AG04450 (cell line): ENCODE results near the gene KIF5C. TPM values are rescaled to one million over a fixed set of nuclear protein-coding genes. Genes with fewer than 3 reads are reported as not detected.

Experiments used
- CTCF ChIA-PET: fragments of 300-600, 350-600 bp; formaldehyde crosslinking; extraction: SDS; loops from one replicate; lab custom pipeline; 2022; ENCODE audit warnings: antibody characterized with exemption, inconsistent platforms; lab: Charles Lee
- POLR2A ChIA-PET: fragments of 350-600 bp; formaldehyde crosslinking; extraction: SDS; loops from one replicate; lab custom pipeline; 2021; ENCODE audit warnings: antibody characterized with exemption, inconsistent platforms; lab: Yijun Ruan, JAX
- DNase-seq: peaks from one replicate; pipeline ENCODE4 v3.0.0-alpha.2; 2011; ENCODE audit warnings: low read depth, low spot score
- H3K27ac ChIP-seq: one replicate; pipeline ENCODE4 v1.5.1; 2012; ENCODE audit warnings: low read depth, low read length, control low read depth
- H3K27me3 ChIP-seq: one replicate; pipeline ENCODE4 v1.6.0; 2012; ENCODE audit warnings: low read length; ENCODE audit not compliant: control insufficient read depth, insufficient read depth
- H3K4me3 ChIP-seq: 2 replicates; pipeline ENCODE4 v1.5.1; 2011; ENCODE audit warnings: mild to moderate bottlenecking, low read depth, low read length, control low read depth
- H3K9me3 ChIP-seq: 2 replicates; pipeline ENCODE4 v1.5.1; 2012; ENCODE audit warnings: low read length; ENCODE audit not compliant: control insufficient read depth, insufficient read depth
- polyA plus RNA-seq: library from polyadenylated mRNA; depleted of rRNA; stranded (reverse); fragments of >200 nt; gene quantifications from 2 replicates; pipeline ENCODE4 v1.2.3, GENCODE V29; 2011
- TF ChIP-seq, protein P1 (sequence below): IDR thresholded peaks from 2 replicates; pipeline ENCODE4 v1.5.1; 2011; ENCODE audit warnings: low read depth, low read length, control low read depth, inconsistent platforms

KIF5C gene
- polyA plus RNA-seq, 1 experiment = 0.12 TPM

DNA sequence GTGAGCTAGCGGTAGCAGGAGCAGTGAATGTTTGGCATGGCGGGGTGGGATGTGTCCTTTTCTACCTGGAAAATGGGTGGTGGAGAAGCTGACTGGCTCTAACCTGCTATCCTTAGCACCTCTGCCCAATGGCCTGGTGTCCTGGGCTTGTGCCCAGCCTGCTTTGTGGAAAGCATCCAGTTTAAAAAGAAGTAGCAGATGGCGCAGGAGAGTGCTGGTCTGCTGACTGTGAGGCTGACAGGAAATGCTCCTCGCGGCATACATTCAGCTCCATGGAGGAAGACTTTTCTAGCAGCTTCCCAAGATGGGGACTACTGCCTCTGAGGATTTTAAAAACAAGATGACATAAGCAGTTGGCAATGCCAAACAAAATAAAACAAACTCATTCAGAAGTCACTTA lies 107.3 kb downstream of the KIF5C start:
- ChIA-PET CTCF (interaction anchor here (1.6 kb wide), 1 partner anchor 579 kb away, joined by 4 read pairs; no protein-coding TSS in a partner anchor), POLR2A (no interaction called here)
- no peaks in the 10 kb centered on the region for H3K27me3 ChIP-seq
- no peak overlapping the region for H3K4me3 ChIP-seq
- no peak overlapping the region for H3K27ac ChIP-seq
- TF ChIP-seq, protein P1, sequence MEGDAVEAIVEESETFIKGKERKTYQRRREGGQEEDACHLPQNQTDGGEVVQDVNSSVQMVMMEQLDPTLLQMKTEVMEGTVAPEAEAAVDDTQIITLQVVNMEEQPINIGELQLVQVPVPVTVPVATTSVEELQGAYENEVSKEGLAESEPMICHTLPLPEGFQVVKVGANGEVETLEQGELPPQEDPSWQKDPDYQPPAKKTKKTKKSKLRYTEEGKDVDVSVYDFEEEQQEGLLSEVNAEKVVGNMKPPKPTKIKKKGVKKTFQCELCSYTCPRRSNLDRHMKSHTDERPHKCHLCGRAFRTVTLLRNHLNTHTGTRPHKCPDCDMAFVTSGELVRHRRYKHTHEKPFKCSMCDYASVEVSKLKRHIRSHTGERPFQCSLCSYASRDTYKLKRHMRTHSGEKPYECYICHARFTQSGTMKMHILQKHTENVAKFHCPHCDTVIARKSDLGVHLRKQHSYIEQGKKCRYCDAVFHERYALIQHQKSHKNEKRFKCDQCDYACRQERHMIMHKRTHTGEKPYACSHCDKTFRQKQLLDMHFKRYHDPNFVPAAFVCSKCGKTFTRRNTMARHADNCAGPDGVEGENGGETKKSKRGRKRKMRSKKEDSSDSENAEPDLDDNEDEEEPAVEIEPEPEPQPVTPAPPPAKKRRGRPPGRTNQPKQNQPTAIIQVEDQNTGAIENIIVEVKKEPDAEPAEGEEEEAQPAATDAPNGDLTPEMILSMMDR = no peak
- no peaks in the 10 kb centered on the region for H3K9me3 ChIP-seq
- no peak for DNase-seq

DNA sequence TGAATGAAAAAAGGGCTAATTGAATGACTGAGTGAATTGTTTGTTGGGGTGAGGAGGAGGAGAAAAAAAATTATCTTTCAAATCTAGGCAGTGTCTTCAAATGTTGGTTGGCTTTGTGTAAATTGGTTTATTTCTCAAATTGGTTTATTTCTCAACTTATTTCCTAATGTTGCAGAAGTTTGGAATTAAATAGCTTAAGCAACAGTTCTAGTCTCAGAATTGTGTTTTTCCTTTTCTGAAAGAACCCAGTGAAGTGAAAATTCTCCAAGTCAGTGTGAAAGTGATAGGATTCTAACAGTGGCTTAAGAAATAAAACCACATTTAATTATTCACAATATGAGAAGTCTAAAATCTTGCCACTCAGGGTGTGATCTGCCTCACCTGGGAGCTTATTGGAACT lies 108.9 kb downstream of the KIF5C start:
- no peak for DNase-seq
- no peak overlapping the region for H3K27ac ChIP-seq
- ChIA-PET POLR2A (no interaction called here), CTCF (interaction anchor here (0.7 to 2.0 kb wide), 3 partner anchors 34 to 474 kb away, joined by 3 to 9 read pairs (median 3); no protein-coding TSS in a partner anchor)
- TF ChIP-seq, protein P1 = no peak
- peaks cover 2% of the 10 kb centered on the region for H3K27me3 ChIP-seq
- no peaks in the 10 kb centered on the region for H3K9me3 ChIP-seq
- no peak overlapping the region for H3K4me3 ChIP-seq

DNA sequence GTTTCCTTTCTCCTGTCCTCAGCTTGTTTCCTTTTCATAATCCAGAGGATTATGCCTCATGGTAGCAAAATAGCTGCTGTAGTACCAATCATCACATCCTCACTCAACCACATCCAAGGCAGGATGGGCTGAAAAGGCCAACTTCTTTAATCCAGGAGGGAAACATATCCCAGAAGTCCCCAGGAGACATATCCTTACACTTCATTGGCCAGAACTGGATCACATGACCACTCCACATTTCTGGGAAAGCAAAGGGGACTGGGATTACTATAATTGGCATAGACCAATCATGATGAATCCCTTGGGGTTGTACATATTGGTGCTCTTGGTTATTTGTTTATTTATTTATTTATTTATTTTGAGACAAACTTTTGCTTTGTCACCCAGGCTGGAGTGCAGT lies 109.4 kb downstream of the KIF5C start:
- TF ChIP-seq, protein P1 = no peak
- DNase-seq = no peak
- H3K27me3 ChIP-seq = peaks cover 2% of the 10 kb centered on the region
- CTCF ChIA-PET = interaction anchor here (0.7 to 2.0 kb wide), 4 partner anchors 33 to 475 kb away, joined by 3 to 9 read pairs (median 4); no protein-coding TSS in a partner anchor
- H3K27ac ChIP-seq = no peak overlapping the region
- POLR2A ChIA-PET = no interaction called here
- H3K9me3 ChIP-seq = no peaks in the 10 kb centered on the region
- no peak overlapping the region for H3K4me3 ChIP-seq

DNA sequence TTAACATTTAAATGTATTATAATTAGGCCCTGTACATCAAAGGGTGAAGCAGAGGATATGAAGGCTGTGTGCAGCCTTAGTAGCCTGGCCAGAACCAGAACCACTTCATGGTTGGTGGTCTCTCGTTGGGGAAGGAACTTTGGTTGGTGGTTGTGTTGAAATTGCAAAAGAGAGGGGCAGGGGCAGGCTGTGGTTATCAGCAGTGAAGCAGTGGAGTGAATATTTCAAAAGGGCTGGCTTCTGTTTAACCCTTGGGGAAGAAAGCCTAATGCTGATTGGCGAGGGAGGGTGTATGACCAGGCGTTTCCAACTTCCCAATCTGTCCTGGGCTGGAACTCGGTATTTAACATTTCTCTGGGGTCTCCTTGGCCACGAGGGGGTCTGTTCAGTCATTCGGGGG lies 112.3 kb downstream of the KIF5C start:
- TF ChIP-seq, protein P1 = no peak
- no peak for DNase-seq
- Histone ChIP-seq H3K27ac (no peak overlapping the region), H3K4me3 (no peak overlapping the region), H3K27me3 (peaks cover 2% of the 10 kb centered on the region), H3K9me3 (no peaks in the 10 kb centered on the region)
- POLR2A ChIA-PET = no interaction called here
- CTCF ChIA-PET = interaction anchor here (1.0 to 2.5 kb wide), 3 partner anchors 346 to 1049 kb away, joined by 3 to 9 read pairs (median 6); no protein-coding TSS in a partner anchor

DNA sequence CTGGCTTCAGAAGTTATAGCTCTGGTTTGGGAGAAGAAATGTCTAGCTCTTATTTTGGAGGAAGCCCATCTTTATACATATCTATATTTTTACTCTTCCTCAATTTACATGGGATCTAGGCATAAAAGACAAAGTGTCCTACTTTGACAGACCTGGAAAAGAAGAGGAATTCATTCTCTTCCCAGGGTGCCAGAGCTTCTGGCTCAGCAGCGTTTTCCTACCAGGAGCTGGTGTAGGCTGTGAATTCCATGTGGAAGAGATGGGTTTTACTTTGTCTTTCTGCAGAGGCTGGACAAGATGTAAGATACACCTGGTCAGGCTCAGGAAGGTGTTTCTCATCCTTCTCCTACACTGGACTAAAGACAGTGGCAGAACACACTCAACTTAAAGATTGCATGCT lies 113.3 kb downstream of the KIF5C start:
- Histone ChIP-seq H3K9me3 (no peaks in the 10 kb centered on the region), H3K4me3 (no peak overlapping the region), H3K27ac (no peak overlapping the region), H3K27me3 (peaks cover 2% of the 10 kb centered on the region)
- TF ChIP-seq, protein P1 = no peak
- ChIA-PET CTCF (interaction anchor here (0.7 to 1.0 kb wide), 2 partner anchors 348 to 377 kb away, joined by 3 read pairs; no protein-coding TSS in a partner anchor), POLR2A (no interaction called here)
- DNase-seq = no peak
